OCI-LY3 (cell line): ENCODE data around the gene NDUFB10.
A peak's percentile ranks its signal among the peaks of the same experiment; 100 is the strongest.

Source experiments
- H2AFZ ChIP-seq: fragments of 200-600, 300-600 bp; shearing (Covaris generic); 2 replicates; pipeline ENCODE4 v1.6.0; 2014; ENCODE audit warnings: antibody characterized with exemption, low read depth, low read length
- H3K27ac ChIP-seq: fragments of 200-600, 300-600 bp; sonication (generic); 2 replicates; pipeline ENCODE4 v1.5.1; 2014; ENCODE audit warnings: mild to moderate bottlenecking, low read length, moderate library complexity, mixed read lengths
- H3K27me3 ChIP-seq: fragments of 200-600, 300-600 bp; sonication (generic); 2 replicates; pipeline ENCODE4 v1.6.1; 2014; ENCODE audit warnings: low read depth, low read length, mixed read lengths
- H3K36me3 ChIP-seq: fragments of 200-600, 300-600 bp; sonication (generic); replicated peaks from 2 replicates; pipeline ENCODE3; 2014; ENCODE audit warnings: low read depth, low read length, mixed read lengths
- H3K4me1 ChIP-seq: fragments of 300-600, 200-600 bp; sonication (generic); 2 replicates; pipeline ENCODE4 v1.6.1; 2014; ENCODE audit warnings: low read length, mixed read lengths
- H3K4me2 ChIP-seq: fragments of 200-600, 300-600 bp; sonication (generic); 2 replicates; pipeline ENCODE4 v1.6.1; 2014; ENCODE audit warnings: low read length, mixed read lengths
- H3K4me3 ChIP-seq: fragments of 300-600, 200-600 bp; sonication (generic); 2 replicates; pipeline ENCODE4 v1.5.1; 2014; ENCODE audit warnings: antibody characterized with exemption, mild to moderate bottlenecking, low read length, moderate library complexity
- H3K79me2 ChIP-seq: fragments of 300-600, 200-600 bp; shearing (Covaris generic); 2 replicates; pipeline ENCODE4 v1.6.1; 2014; ENCODE audit warnings: mild to moderate bottlenecking, low read length, mixed read lengths
- H3K9ac ChIP-seq: fragments of 300-600, 200-600 bp; shearing (Covaris generic); 2 replicates; pipeline ENCODE4 v1.6.0; 2014; ENCODE audit warnings: mild to moderate bottlenecking, low read length, moderate library complexity
- H3K9me3 ChIP-seq: fragments of 200-600, 300-600 bp; shearing (Covaris generic); 2 replicates; pipeline ENCODE4 v1.6.1; 2014; ENCODE audit warnings: low read length, mixed read lengths; ENCODE audit not compliant: insufficient read depth
- H4K20me1 ChIP-seq: fragments of 200-600, 300-600 bp; sonication (generic); 2 replicates; pipeline ENCODE4 v1.6.1; 2016; ENCODE audit warnings: low read length, mixed read lengths; ENCODE audit not compliant: insufficient read depth
- CTCF ChIP-seq: fragments of 200-600, 300-600 bp; sonication (generic); IDR thresholded peaks from 2 replicates; pipeline ENCODE4 v1.5.1; 2014; ENCODE audit warnings: antibody characterized with exemption, low read length, low read depth
- EZH2phosphoT487 ChIP-seq: fragments of 200-600 bp; shearing (Covaris generic); IDR thresholded peaks from 2 replicates; pipeline ENCODE4 v1.6.1; 2018; ENCODE audit warnings: antibody characterized with exemption, mixed run types, low read depth

Gene NDUFB10

DNA sequence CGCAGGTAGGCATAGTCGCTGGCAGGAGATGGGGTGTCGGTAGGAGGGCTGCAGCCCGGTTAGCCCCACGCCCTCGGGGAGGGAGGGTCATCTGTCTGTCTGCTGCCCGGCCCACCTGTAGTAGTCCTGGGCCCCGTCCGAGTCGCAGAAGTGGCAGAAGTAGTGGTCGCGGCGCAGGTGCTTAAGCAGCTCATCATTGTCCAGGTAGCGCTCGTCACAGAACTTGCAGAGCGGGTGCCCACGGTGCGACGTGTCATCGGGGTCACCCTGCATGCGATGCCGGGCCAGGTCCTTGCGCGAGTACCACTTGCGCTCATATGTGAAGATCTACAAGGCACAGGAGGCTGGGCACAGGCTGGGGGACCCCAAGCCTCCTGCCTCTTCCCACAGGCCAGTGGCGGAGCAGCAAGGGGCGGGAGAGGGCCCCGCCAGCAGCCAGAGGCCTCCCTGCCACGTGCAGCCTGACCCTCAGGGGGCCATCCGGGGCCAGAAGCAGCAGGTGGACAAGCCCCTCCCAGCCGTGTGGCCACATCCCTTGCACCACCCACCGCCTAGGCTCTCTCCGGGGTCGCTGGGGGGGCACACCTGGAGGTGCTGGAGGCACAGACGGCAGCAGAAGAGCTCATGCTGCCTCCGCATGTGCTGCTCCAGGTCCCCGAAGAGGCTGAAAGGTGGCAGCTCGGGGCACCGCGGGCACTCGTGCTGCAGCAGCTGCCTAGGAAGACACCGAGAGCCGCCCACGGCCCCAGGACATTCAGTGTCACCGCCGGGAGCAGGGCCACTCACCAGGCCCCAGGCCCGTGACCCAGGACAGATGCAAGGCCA is 43.3 kb downstream of the NDUFB10 start:
- Histone ChIP-seq H4K20me1 (peaks cover 46% of the 10 kb centered on the region), H2AFZ (no peak overlapping the region), H3K9ac (no peak overlapping the region), H3K4me2 (no peak overlapping the region), H3K27me3 (no peaks in the 10 kb centered on the region), H3K36me3 (peaks cover 36% of the 10 kb centered on the region), H3K9me3 (no peaks in the 10 kb centered on the region), H3K4me3 (no peak overlapping the region), H3K4me1 (peaks cover 11% of the 10 kb centered on the region), H3K27ac (no peak overlapping the region), H3K79me2 (peaks cover 49% of the 10 kb centered on the region)
- TF ChIP-seq CTCF: no peak
- no peak for TF ChIP-seq EZH2phosphoT487

- no peak overlapping the region for H3K4me2 ChIP-seq
- H2AFZ ChIP-seq: no peak overlapping the region
- H3K27ac ChIP-seq: no peak overlapping the region
- H3K79me2 ChIP-seq: peaks cover 56% of the 10 kb centered on the region
- peaks cover 19% of the 10 kb centered on the region for H3K4me1 ChIP-seq
- TF ChIP-seq EZH2phosphoT487 (no peak), CTCF (no peak)
- peaks cover 43% of the 10 kb centered on the region for H3K36me3 ChIP-seq
- H4K20me1 ChIP-seq: peaks cover 53% of the 10 kb centered on the region
- no peak overlapping the region for H3K4me3 ChIP-seq
- no peaks in the 10 kb centered on the region for H3K27me3 ChIP-seq
- H3K9ac ChIP-seq: no peak overlapping the region
- no peaks in the 10 kb centered on the region for H3K9me3 ChIP-seq
Measured at GRCh38 chr16:2003231-2003826, 44.0 kb downstream of the NDUFB10 start.

DNA sequence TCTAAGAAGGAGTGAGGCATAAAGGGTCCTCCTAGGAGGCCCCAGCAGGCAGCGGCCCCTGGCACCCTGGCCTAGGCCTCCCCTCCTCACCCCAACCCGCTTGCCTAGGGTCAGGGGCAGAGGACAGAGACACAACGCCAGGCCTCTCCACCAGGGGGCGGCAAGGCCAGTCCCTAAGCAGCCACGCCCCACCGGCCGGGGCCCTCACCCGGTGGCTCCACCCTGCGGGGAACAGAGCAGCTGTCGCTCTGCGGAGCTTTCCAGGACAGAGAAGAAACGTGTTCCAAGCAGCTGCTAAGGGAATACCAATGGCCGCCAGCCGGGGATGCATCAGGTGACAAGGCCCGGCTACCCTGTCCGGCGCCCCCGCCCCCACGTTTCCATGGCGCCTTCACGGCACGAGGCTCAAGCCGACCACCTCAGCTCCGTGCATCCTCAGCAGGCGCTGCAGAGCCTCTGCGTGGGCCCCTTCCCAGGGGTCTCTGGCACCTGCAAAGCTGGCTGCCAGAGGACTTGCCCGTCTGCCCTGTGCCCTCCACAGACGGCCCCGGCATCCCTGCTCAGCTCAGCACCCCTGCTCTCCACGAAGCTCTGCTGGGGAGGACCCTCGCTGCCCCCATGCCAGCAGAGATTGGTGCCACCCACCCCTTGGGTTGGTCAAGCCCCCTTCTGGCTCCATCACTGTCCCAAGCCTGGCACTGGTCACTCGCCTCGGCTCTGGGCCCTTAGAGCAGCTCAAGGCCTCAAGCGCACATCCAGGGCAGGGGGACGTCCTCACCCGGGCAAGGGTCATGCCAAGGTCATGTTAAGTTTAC is 44.7 kb downstream of the NDUFB10 start:
- no peak overlapping the region for H3K27ac ChIP-seq
- no peak overlapping the region for H3K4me3 ChIP-seq
- no peak for TF ChIP-seq EZH2phosphoT487
- peak; percentile 87 for TF ChIP-seq CTCF
- peaks cover 63% of the 10 kb centered on the region for H3K79me2 ChIP-seq
- peaks cover 22% of the 10 kb centered on the region for H3K4me1 ChIP-seq
- peak overlapping the region; percentile 46 for H3K4me2 ChIP-seq
- H3K27me3 ChIP-seq: no peaks in the 10 kb centered on the region
- H3K36me3 ChIP-seq: peaks cover 42% of the 10 kb centered on the region
- no peaks in the 10 kb centered on the region for H3K9me3 ChIP-seq
- H2AFZ ChIP-seq: no peak overlapping the region
- H3K9ac ChIP-seq: no peak overlapping the region
- peaks cover 60% of the 10 kb centered on the region for H4K20me1 ChIP-seq
